Heart left ventricle (tissue), 11 donors: ENCODE measurements around the gene PRAMEF14. TPM values are rescaled to one million over a fixed set of nuclear protein-coding genes. Genes with fewer than 3 reads are reported as not detected.

Source experiments
- polyA plus RNA-seq, 2 donors: library from polyadenylated mRNA; stranded (reverse); fragments of 200-250 nt; gene quantifications; one replicate each; pipeline ENCODE4 v1.2.3, GENCODE V29; 2013
- total RNA-seq, 9 donors: library from RNA; depleted of rRNA in 2 of 9; stranded (reverse); fragments of >200 nt in 2 of 9; fragmentation: NEBNext Ultra II Directional in 3 of 9; extraction: Animal tissue kit (Norgen Biotek cat#: 25700) in 3 of 9; gene quantifications; one replicate each; pipeline versions ENCODE4 v1.1.0 to v1.2.4, GENCODE V29; 2016 to 2023
- donor health status: ischemic (EF 13 %, LVEDD 7.1; RV severe dilation, severe dysfunction).
- donor health status: healthy with polysubstance abuse.
- donor health status: DM: no; HTN: yes; CAD: no.
- donor health status: DM: no; HTN: no; CAD: no.
- donor health status: ischemic (EF 25% LVEDD 5.7; RV mildly dilated, moderate dysfunction).
- donor health status: healthy.
- donor health status: DM: yes; HTN: yes; CAD: no.
- donor health status: PGD.
- donor health status: nonischemic (EF 23%, LVEDD 6.1; RV moderate dilation, normal function).

PRAMEF14 gene
- total and polyA plus RNA-seq, 11 donors = not detected

Other genes with a start within 250 kb of the PRAMEF14 start
- gene HNRNPCL2, start 230.3 kb downstream of the PRAMEF14 start, total RNA-seq = not detected
- gene HNRNPCL2, start 230.3 kb downstream of the PRAMEF14 start, polyA plus RNA-seq = not detected
- not detected for gene PRAMEF26, start 191.1 kb downstream of the PRAMEF14 start, total RNA-seq
- gene PRAMEF26, start 191.1 kb downstream of the PRAMEF14 start, polyA plus RNA-seq = not detected
- not detected for gene HNRNPCL4, start 181.5 kb downstream of the PRAMEF14 start, total RNA-seq
- gene HNRNPCL4, start 181.5 kb downstream of the PRAMEF14 start, polyA plus RNA-seq = not detected
- not detected for gene PRAMEF9, start 175.3 kb downstream of the PRAMEF14 start, total RNA-seq
- gene PRAMEF9, start 175.3 kb downstream of the PRAMEF14 start, polyA plus RNA-seq = not detected
- not detected for gene PRAMEF13, start 145.7 kb downstream of the PRAMEF14 start, total RNA-seq
- not detected for gene PRAMEF13, start 145.7 kb downstream of the PRAMEF14 start, polyA plus RNA-seq
- not detected for gene PRAMEF18, start 121.0 kb downstream of the PRAMEF14 start, total RNA-seq
- not detected for gene PRAMEF18, start 121.0 kb downstream of the PRAMEF14 start, polyA plus RNA-seq
- gene PRAMEF5, start 92.9 kb downstream of the PRAMEF14 start, total RNA-seq = not detected
- not detected for gene PRAMEF5, start 92.9 kb downstream of the PRAMEF14 start, polyA plus RNA-seq
- gene PRAMEF8, start 62.0 kb downstream of the PRAMEF14 start, total RNA-seq = not detected
- gene PRAMEF8, start 62.0 kb downstream of the PRAMEF14 start, polyA plus RNA-seq = not detected
- gene PRAMEF33, start 43.6 kb downstream of the PRAMEF14 start, total RNA-seq = not detected
- gene PRAMEF33, start 43.6 kb downstream of the PRAMEF14 start, polyA plus RNA-seq = not detected
- not detected for gene PRAMEF15, start 31.6 kb downstream of the PRAMEF14 start, total RNA-seq
- not detected for gene PRAMEF15, start 31.6 kb downstream of the PRAMEF14 start, polyA plus RNA-seq
- gene PRAMEF19, start 24.8 kb upstream of the PRAMEF14 start, total RNA-seq = not detected
- gene PRAMEF19, start 24.8 kb upstream of the PRAMEF14 start, polyA plus RNA-seq = not detected
- gene PRAMEF17, start 42.5 kb upstream of the PRAMEF14 start, total RNA-seq = not detected
- gene PRAMEF17, start 42.5 kb upstream of the PRAMEF14 start, polyA plus RNA-seq = not detected
- gene PRAMEF20, start 63.3 kb upstream of the PRAMEF14 start, total RNA-seq = not detected
- not detected for gene PRAMEF20, start 63.3 kb upstream of the PRAMEF14 start, polyA plus RNA-seq
- 1 to 10 TPM in 5 of 9 donors, under 1 TPM in 2, not detected in 2; 0.20 to 4.0 (median 1.7) TPM for gene LRRC38, start 166.9 kb upstream of the PRAMEF14 start, total RNA-seq
- 1 to 10 TPM in 1 of 2 donors, under 1 TPM in 1; 0.30 to 4.4 TPM for gene LRRC38, start 166.9 kb upstream of the PRAMEF14 start, polyA plus RNA-seq
- 10 to 100 TPM in 8 of 9 donors, 1 to 10 TPM in 1; 9.7 to 46.1 (median 21.1) TPM for gene PDPN, start 236.7 kb upstream of the PRAMEF14 start, total RNA-seq
- 100 to 1,000 TPM in 1 of 2 donors, 1 to 10 TPM in 1; 4.4 to 162 TPM for gene PDPN, start 236.7 kb upstream of the PRAMEF14 start, polyA plus RNA-seq